Measurements from ENCODE around the gene KLHL9. TPM values are rescaled to one million over a fixed set of nuclear protein-coding genes. Genes with fewer than 3 reads are reported as not detected.

Gene KLHL9
- total and polyA plus RNA-seq, 4 experiments from 2014 or later, result 14.3 to 40.1 (median 28.4) TPM

DNA sequence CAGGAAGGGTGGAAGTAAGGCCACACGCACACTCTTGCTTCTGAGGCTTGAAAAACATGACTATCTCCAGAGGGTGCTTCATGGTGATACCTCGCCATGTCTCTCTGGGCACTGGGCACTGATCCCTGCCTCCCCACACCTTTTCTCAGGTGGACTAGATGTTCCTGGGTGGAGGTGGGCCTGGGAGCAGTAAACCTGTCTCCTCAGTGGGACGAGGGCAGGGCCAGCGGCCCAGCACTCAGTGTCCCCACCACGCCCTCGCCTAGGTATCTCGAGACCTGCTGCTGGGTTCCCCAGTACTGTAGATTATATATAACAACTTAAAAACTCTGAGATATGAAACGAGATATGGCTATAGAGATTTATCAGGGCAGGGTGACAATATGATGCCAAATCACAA is 27.1 kb upstream of the KLHL9 start:
- DNase-seq, result no peak
- Histone ChIP-seq H3K27ac (ENCODE audit: low read depth, low read length) (no peak overlapping the region), H3K36me3 (ENCODE audit: insufficient read depth, low read length) (no peaks in the 10 kb centered on the region), H3K4me3 (ENCODE audit: low read length in 2 of 2) (no peak overlapping the region), H3K4me1 (ENCODE audit: insufficient read depth, low read length) (peaks cover 11% of the 10 kb centered on the region), H3K9me3 (ENCODE audit: control insufficient read depth in 1 of 2, low read length in 2 of 2) (no peaks in the 10 kb centered on the region), H3K27me3 (ENCODE audit: insufficient read depth, low read length) (peaks cover 10% of the 10 kb centered on the region)
- POLR2A ChIA-PET (ENCODE audit: partially characterized antibody), result no interaction called here
- Mint-ChIP-seq H3K27me3 (peaks cover 14 to 20% of the 10 kb centered on the region in 2 donors), H3K27ac (no peak overlapping the region), H3K36me3 (no peaks in the 10 kb centered on the region), H3K4me3 (no peak overlapping the region), H3K4me1 (peaks cover 7 to 17% (median 12%) of the 10 kb centered on the region in 4 donors), H3K9me3 (no peaks in the 10 kb centered on the region)
- intact Hi-C loops (cut with micrococcal nuclease), result no loop called here
- CTCF ChIA-PET (ENCODE audit: partially characterized antibody), result no interaction called here

- DNase-seq, result peak in 4 of 5 donors; percentile 24 to 34 (median 25)
- peaks cover 10 to 20% (median 15%) of the 10 kb centered on the region in 4 donors for H3K4me1 Mint-ChIP-seq
- peaks cover 0 to 9% (median 6%) of the 10 kb centered on the region in 8 donors for H3K9me3 Mint-ChIP-seq
- peaks cover 3% of the 10 kb centered on the region in 2 donors for H3K27me3 Mint-ChIP-seq
- no peak overlapping the region for H3K27ac ChIP-seq (ENCODE audit: low read depth, low read length)
- peak overlapping the region; percentile 36 to 92 (median 87) for H3K27ac Mint-ChIP-seq
- H3K27me3 ChIP-seq (ENCODE audit: insufficient read depth, low read length), result peaks cover 5% of the 10 kb centered on the region
- peaks cover 0 to 4% of the 10 kb centered on the region in 2 donors for H3K36me3 Mint-ChIP-seq
- H3K4me3 ChIP-seq (ENCODE audit: low read length in 2 of 2), result no peak overlapping the region
- no peaks in the 10 kb centered on the region for H3K9me3 ChIP-seq (ENCODE audit: control insufficient read depth in 1 of 2, low read length in 2 of 2)
- no peaks in the 10 kb centered on the region for H3K36me3 ChIP-seq (ENCODE audit: insufficient read depth, low read length)
- intact Hi-C loops (cut with micrococcal nuclease), result loop anchor here (2.0 kb wide), 1 partner anchor 23 kb away; the partner anchor contains the start of gene KLHL9
- POLR2A ChIA-PET (ENCODE audit: partially characterized antibody), result interaction anchor here (2.5 kb wide), 1 partner anchor 23 kb away, joined by 17 read pairs; the partner anchor contains the start of gene KLHL9
- CTCF ChIA-PET (ENCODE audit: partially characterized antibody), result interaction anchor here (0.6 to 1.1 kb wide), 3 partner anchors 22 to 38 kb away, joined by 3 to 4 read pairs (median 3); no protein-coding TSS in a partner anchor
- H3K4me3 Mint-ChIP-seq, result peak overlapping the region; percentile 68 to 80 (median 78)
- H3K4me1 ChIP-seq (ENCODE audit: insufficient read depth, low read length), result peaks cover 15% of the 10 kb centered on the region
Measured at GRCh38 chr9:21357479-21358460, 22.6 kb upstream of the KLHL9 start.

GRCh38 chr9:21350787-21351186 is 15.6 kb upstream of the KLHL9 start, which contains the start of gene IFNA6:
Gene IFNA6, minus strand, starts transcription at chr9:21350887. Its CDS starts 0 bp downstream, at chr9:21350887.
- Histone ChIP-seq H3K4me1 (ENCODE audit: insufficient read depth, low read length) (no peaks in the 10 kb centered on the region), H3K27me3 (ENCODE audit: insufficient read depth, low read length) (peaks cover 3% of the 10 kb centered on the region), H3K4me3 (ENCODE audit: low read length in 2 of 2) (no peak within 1 kb of the TSS), H3K27ac (ENCODE audit: low read depth, low read length) (no peak within 1 kb of the TSS), H3K9me3 (ENCODE audit: control insufficient read depth in 1 of 2, low read length in 2 of 2) (no peaks in the 10 kb centered on the region), H3K36me3 (ENCODE audit: insufficient read depth, low read length) (no peaks in the 10 kb centered on the region)
- intact Hi-C loops (cut with micrococcal nuclease), result no loop called here
- no peak within 1 kb of the TSS for H3K4me3 Mint-ChIP-seq
- H3K27me3 Mint-ChIP-seq, result peaks cover 6 to 15% of the 10 kb centered on the region in 2 donors
- H3K27ac Mint-ChIP-seq, result no peak within 1 kb of the TSS
- H3K4me1 Mint-ChIP-seq, result no peaks in the 10 kb centered on the region
- CTCF ChIA-PET (ENCODE audit: partially characterized antibody), result no interaction called here
- H3K36me3 Mint-ChIP-seq, result peaks cover 0 to 4% of the 10 kb centered on the region in 2 donors
- no peak for DNase-seq
- POLR2A ChIA-PET (ENCODE audit: partially characterized antibody), result no interaction called here
- H3K9me3 Mint-ChIP-seq, result peaks cover 0 to 9% (median 6%) of the 10 kb centered on the region in 8 donors

- ChIA-PET CTCF (ENCODE audit: partially characterized antibody) (interaction anchor here (1.4 kb wide), 1 partner anchor 15 kb away, joined by 5 read pairs; no protein-coding TSS in a partner anchor), POLR2A (ENCODE audit: partially characterized antibody) (no interaction called here)
Measured at GRCh38 chr9:21348430-21348970, 13.3 kb upstream of the KLHL9 start.

GRCh38 chr9:21340735-21341134 is 5.5 kb upstream of the KLHL9 start:
- Mint-ChIP-seq H3K4me3 (no peak overlapping the region), H3K9me3 (peaks cover 0 to 3% (median 0%) of the 10 kb centered on the region in 8 donors), H3K27me3 (peaks cover 23 to 39% of the 10 kb centered on the region in 2 donors), H3K27ac (no peak overlapping the region), H3K4me1 (peaks cover 5 to 13% (median 8%) of the 10 kb centered on the region in 4 donors), H3K36me3 (no peaks in the 10 kb centered on the region)
- DNase-seq, result no peak
- no peak overlapping the region for H3K4me3 ChIP-seq (ENCODE audit: low read length in 2 of 2)
- no peak overlapping the region for H3K27ac ChIP-seq (ENCODE audit: low read depth, low read length)
- no peaks in the 10 kb centered on the region for H3K9me3 ChIP-seq (ENCODE audit: control insufficient read depth in 1 of 2, low read length in 2 of 2)
- peaks cover 8% of the 10 kb centered on the region for H3K4me1 ChIP-seq (ENCODE audit: insufficient read depth, low read length)
- no peaks in the 10 kb centered on the region for H3K36me3 ChIP-seq (ENCODE audit: insufficient read depth, low read length)
- H3K27me3 ChIP-seq (ENCODE audit: insufficient read depth, low read length), result no peaks in the 10 kb centered on the region
- intact Hi-C loops (cut with micrococcal nuclease), result no loop called here
- ChIA-PET CTCF (ENCODE audit: partially characterized antibody) (interaction anchor here (0.9 to 1.3 kb wide), 2 partner anchors 14 to 158 kb away, joined by 3 read pairs; no protein-coding TSS in a partner anchor), POLR2A (ENCODE audit: partially characterized antibody) (no interaction called here)

More at GRCh38 chr9:21348430-21348970, 13.3 kb upstream of the KLHL9 start:
- Histone ChIP-seq H3K27ac (ENCODE audit: low read depth, low read length) (no peak overlapping the region), H3K4me3 (ENCODE audit: low read length in 2 of 2) (no peak overlapping the region), H3K36me3 (ENCODE audit: insufficient read depth, low read length) (no peaks in the 10 kb centered on the region), H3K27me3 (ENCODE audit: insufficient read depth, low read length) (peaks cover 3% of the 10 kb centered on the region), H3K4me1 (ENCODE audit: insufficient read depth, low read length) (no peaks in the 10 kb centered on the region), H3K9me3 (ENCODE audit: control insufficient read depth in 1 of 2, low read length in 2 of 2) (no peaks in the 10 kb centered on the region)
- H3K27ac Mint-ChIP-seq, result no peak overlapping the region
- H3K4me1 Mint-ChIP-seq, result no peaks in the 10 kb centered on the region
- intact Hi-C loops (cut with micrococcal nuclease), result no loop called here
- no peak overlapping the region for H3K4me3 Mint-ChIP-seq
- H3K9me3 Mint-ChIP-seq, result peaks cover 0 to under 1% (median 0%) of the 10 kb centered on the region in 8 donors
- peaks cover 14 to 29% of the 10 kb centered on the region in 2 donors for H3K27me3 Mint-ChIP-seq
- no peak for DNase-seq
- no peaks in the 10 kb centered on the region for H3K36me3 Mint-ChIP-seq

GRCh38 chr9:21336457-21336856 is 1.3 kb upstream of the KLHL9 start:
- Mint-ChIP-seq H3K9me3 (peaks cover 0 to 2% (median 0%) of the 10 kb centered on the region in 8 donors), H3K36me3 (peaks cover 16 to 33% of the 10 kb centered on the region in 2 donors), H3K27ac (peak overlapping the region in 4 of 7 donors; percentile 44 to 97 (median 96)), H3K4me1 (peaks cover 26 to 54% (median 38%) of the 10 kb centered on the region in 4 donors), H3K4me3 (peak overlapping the region in 7 of 8 donors; percentile 24 to 95 (median 90)), H3K27me3 (peaks cover 2 to 6% of the 10 kb centered on the region in 2 donors)
- H3K36me3 ChIP-seq (ENCODE audit: insufficient read depth, low read length), result no peaks in the 10 kb centered on the region
- H3K4me1 ChIP-seq (ENCODE audit: insufficient read depth, low read length), result peaks cover 44% of the 10 kb centered on the region
- CTCF ChIA-PET (ENCODE audit: partially characterized antibody), result interaction anchor here (1.9 to 3.0 kb wide), 2 partner anchors 10 to 60 kb away, joined by 6 to 12 read pairs; no protein-coding TSS in a partner anchor
- no peak for DNase-seq
- H3K27ac ChIP-seq (ENCODE audit: low read depth, low read length), result no peak overlapping the region
- H3K4me3 ChIP-seq (ENCODE audit: low read length in 2 of 2), result no peak overlapping the region
- H3K27me3 ChIP-seq (ENCODE audit: insufficient read depth, low read length), result no peaks in the 10 kb centered on the region
- intact Hi-C loops (cut with micrococcal nuclease), result loop anchor here (10.0 kb wide), 2 partner anchors 658 to 712 kb away; partner anchors contain the start of genes CDKN2A, CDKN2B-AS1 and MLLT3
- no peaks in the 10 kb centered on the region for H3K9me3 ChIP-seq (ENCODE audit: control insufficient read depth in 1 of 2, low read length in 2 of 2)
- POLR2A ChIA-PET (ENCODE audit: partially characterized antibody), result no interaction called here
